Ishikawa (cell line): ENCODE results near the gene PRR14.

Experiments
- CEBPB ChIP-seq: IDR thresholded peaks from 2 replicates; pipeline ENCODE4 v1.6.1; 2012
- CREB1 ChIP-seq: IDR thresholded peaks from 2 replicates; pipeline ENCODE4 v1.6.1; 2012; ENCODE audit warnings: low read depth
- EGR1 ChIP-seq: IDR thresholded peaks from 2 replicates; pipeline ENCODE4 v1.6.1; 2012
- EP300 ChIP-seq: IDR thresholded peaks from 2 replicates; pipeline ENCODE4 v1.6.1; 2012; ENCODE audit warnings: borderline replicate concordance
- FOXM1 ChIP-seq: IDR thresholded peaks from 2 replicates; pipeline ENCODE4 v1.6.1; 2012; ENCODE audit warnings: low read depth, borderline replicate concordance
- NFIC ChIP-seq: IDR thresholded peaks from 2 replicates; pipeline ENCODE4 v1.6.1; 2012
- RAD21 ChIP-seq: IDR thresholded peaks from 2 replicates; pipeline ENCODE4 v1.6.1; 2012; ENCODE audit warnings: low read depth
- TAF1 ChIP-seq: IDR thresholded peaks from 2 replicates; pipeline ENCODE4 v1.6.1; 2012; ENCODE audit warnings: low read depth, mild to moderate bottlenecking
- TEAD4 ChIP-seq: IDR thresholded peaks from 2 replicates; pipeline ENCODE4 v1.6.1; 2012
- USF1 ChIP-seq: IDR thresholded peaks from 2 replicates; pipeline ENCODE4 v1.6.1; 2012
- ZBTB7A ChIP-seq: IDR thresholded peaks from 2 replicates; pipeline ENCODE4 v1.6.1; 2012; ENCODE audit warnings: low read depth
- TF ChIP-seq, protein P1 (sequence below): IDR thresholded peaks from 2 replicates; pipeline ENCODE4 v1.6.1; 2012; ENCODE audit warnings: low read depth, mild to moderate bottlenecking
- TF ChIP-seq, protein P2 (sequence below): IDR thresholded peaks from 2 replicates; pipeline ENCODE4 v1.6.1; 2012

DNA sequence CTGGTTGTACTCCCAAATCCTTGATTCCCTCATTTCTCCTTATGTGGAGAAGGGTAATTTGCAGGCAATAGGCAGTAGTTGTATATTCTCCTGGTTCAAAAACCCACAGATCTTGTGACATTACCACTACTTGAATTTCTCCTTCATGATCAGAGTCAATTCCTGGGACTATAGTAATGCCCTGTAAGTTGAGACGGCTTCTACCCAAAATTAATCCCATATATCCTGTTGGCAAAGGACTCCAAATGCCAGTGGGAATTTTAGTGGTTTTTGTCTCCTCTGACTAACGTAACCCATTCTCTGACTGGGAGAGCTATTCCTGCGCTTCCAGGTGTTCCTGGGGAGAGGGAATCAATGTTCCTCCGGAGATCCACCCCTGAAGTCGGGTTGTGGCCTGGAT lies 29.0 kb upstream of the PRR14 start:
- TF ChIP-seq USF1 = no peak
- no peak for TF ChIP-seq TEAD4
- no peak for TF ChIP-seq NFIC
- no peak for TF ChIP-seq EGR1
- TF ChIP-seq TAF1 = no peak
- TF ChIP-seq ZBTB7A = no peak
- TF ChIP-seq, protein P1, sequence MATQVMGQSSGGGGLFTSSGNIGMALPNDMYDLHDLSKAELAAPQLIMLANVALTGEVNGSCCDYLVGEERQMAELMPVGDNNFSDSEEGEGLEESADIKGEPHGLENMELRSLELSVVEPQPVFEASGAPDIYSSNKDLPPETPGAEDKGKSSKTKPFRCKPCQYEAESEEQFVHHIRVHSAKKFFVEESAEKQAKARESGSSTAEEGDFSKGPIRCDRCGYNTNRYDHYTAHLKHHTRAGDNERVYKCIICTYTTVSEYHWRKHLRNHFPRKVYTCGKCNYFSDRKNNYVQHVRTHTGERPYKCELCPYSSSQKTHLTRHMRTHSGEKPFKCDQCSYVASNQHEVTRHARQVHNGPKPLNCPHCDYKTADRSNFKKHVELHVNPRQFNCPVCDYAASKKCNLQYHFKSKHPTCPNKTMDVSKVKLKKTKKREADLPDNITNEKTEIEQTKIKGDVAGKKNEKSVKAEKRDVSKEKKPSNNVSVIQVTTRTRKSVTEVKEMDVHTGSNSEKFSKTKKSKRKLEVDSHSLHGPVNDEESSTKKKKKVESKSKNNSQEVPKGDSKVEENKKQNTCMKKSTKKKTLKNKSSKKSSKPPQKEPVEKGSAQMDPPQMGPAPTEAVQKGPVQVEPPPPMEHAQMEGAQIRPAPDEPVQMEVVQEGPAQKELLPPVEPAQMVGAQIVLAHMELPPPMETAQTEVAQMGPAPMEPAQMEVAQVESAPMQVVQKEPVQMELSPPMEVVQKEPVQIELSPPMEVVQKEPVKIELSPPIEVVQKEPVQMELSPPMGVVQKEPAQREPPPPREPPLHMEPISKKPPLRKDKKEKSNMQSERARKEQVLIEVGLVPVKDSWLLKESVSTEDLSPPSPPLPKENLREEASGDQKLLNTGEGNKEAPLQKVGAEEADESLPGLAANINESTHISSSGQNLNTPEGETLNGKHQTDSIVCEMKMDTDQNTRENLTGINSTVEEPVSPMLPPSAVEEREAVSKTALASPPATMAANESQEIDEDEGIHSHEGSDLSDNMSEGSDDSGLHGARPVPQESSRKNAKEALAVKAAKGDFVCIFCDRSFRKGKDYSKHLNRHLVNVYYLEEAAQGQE = no peak
- TF ChIP-seq RAD21 = no peak
- TF ChIP-seq, protein P2, sequence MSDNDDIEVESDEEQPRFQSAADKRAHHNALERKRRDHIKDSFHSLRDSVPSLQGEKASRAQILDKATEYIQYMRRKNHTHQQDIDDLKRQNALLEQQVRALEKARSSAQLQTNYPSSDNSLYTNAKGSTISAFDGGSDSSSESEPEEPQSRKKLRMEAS = no peak
- TF ChIP-seq CEBPB = no peak
- TF ChIP-seq EP300 = no peak
- no peak for TF ChIP-seq CREB1
- no peak for TF ChIP-seq FOXM1
